ACC112 (cell line): ENCODE measurements around the gene MAF.

Experiments
- H2AFZ ChIP-seq: fragments of 200-600 bp; sonication (generic); one replicate; pipeline ENCODE4 v1.6.0; 2017; ENCODE audit warnings: antibody characterized with exemption, low read length; ENCODE audit not compliant: unreplicated experiment
- H3K27ac ChIP-seq: fragments of 200-600 bp; sonication (generic); 2 replicates; pipeline ENCODE4 v1.5.1; 2014; ENCODE audit warnings: low read depth, mild to moderate bottlenecking, antibody characterized with exemption, low read length, moderate library complexity
- H3K27me3 ChIP-seq: fragments of 200-600 bp; sonication (generic); 2 replicates; pipeline ENCODE4 v1.6.1; 2014; ENCODE audit warnings: mild to moderate bottlenecking, antibody characterized with exemption, low read length, moderate library complexity, mixed read lengths; ENCODE audit not compliant: insufficient read depth
- H3K36me3 ChIP-seq: fragments of 200-600 bp; sonication (generic); 2 replicates; pipeline ENCODE4 v1.6.1; 2016; ENCODE audit warnings: mild to moderate bottlenecking, antibody characterized with exemption, low read length, moderate library complexity, mixed read lengths; ENCODE audit not compliant: insufficient read depth
- H3K4me1 ChIP-seq: fragments of 200-600 bp; sonication (generic); one replicate; pipeline ENCODE4 v1.6.1; 2016; ENCODE audit warnings: low read length, mixed read lengths; ENCODE audit not compliant: insufficient read depth, unreplicated experiment, control insufficient read depth
- H3K4me3 ChIP-seq: fragments of 200-600 bp; sonication (generic); 2 replicates; pipeline ENCODE4 v1.5.1; 2014; ENCODE audit warnings: mild to moderate bottlenecking, low read depth, low read length
- H3K79me2 ChIP-seq: fragments of 200-600 bp; sonication (generic); one replicate; pipeline ENCODE4 v1.6.0; 2016; ENCODE audit warnings: low read length; ENCODE audit not compliant: control insufficient read depth, unreplicated experiment, insufficient read depth

MAF gene

GRCh38 chr16:79589601-79590102 is 10.9 kb downstream of the MAF start:
- Histone ChIP-seq H3K27ac (no peak overlapping the region), H3K36me3 (no peaks in the 10 kb centered on the region), H3K27me3 (peaks cover 25% of the 10 kb centered on the region), H2AFZ (no peak overlapping the region), H3K79me2 (no peaks in the 10 kb centered on the region), H3K4me3 (no peak overlapping the region), H3K4me1 (no peaks in the 10 kb centered on the region)

- Histone ChIP-seq H3K27me3 (peaks cover 29% of the 10 kb centered on the region), H3K79me2 (no peaks in the 10 kb centered on the region), H3K4me3 (no peak overlapping the region), H2AFZ (no peak overlapping the region), H3K27ac (no peak overlapping the region), H3K4me1 (no peaks in the 10 kb centered on the region), H3K36me3 (no peaks in the 10 kb centered on the region)
These were observed 12.6 kb downstream of the MAF start for GRCh38 chr16:79587897-79588296.

- H3K36me3 ChIP-seq, result no peaks in the 10 kb centered on the region
- H3K27me3 ChIP-seq, result peaks cover 29% of the 10 kb centered on the region
- H3K27ac ChIP-seq, result no peak overlapping the region
- no peaks in the 10 kb centered on the region for H3K79me2 ChIP-seq
- H3K4me1 ChIP-seq, result no peaks in the 10 kb centered on the region
- H2AFZ ChIP-seq, result no peak overlapping the region
- no peak overlapping the region for H3K4me3 ChIP-seq
These were observed 13.2 kb downstream of the MAF start for GRCh38 chr16:79587296-79587695.

GRCh38 chr16:79582789-79583188 is 17.7 kb downstream of the MAF start:
- H3K79me2 ChIP-seq, result no peaks in the 10 kb centered on the region
- H3K27ac ChIP-seq, result no peak overlapping the region
- no peak overlapping the region for H3K4me3 ChIP-seq
- peaks cover 11% of the 10 kb centered on the region; the same call in 1 of the 2 replicates for H3K27me3 ChIP-seq
- no peaks in the 10 kb centered on the region for H3K36me3 ChIP-seq
- H3K4me1 ChIP-seq, result no peaks in the 10 kb centered on the region
- H2AFZ ChIP-seq, result no peak overlapping the region

GRCh38 chr16:79580453-79581191 is 19.9 kb downstream of the MAF start:
- no peaks in the 10 kb centered on the region for H3K4me1 ChIP-seq
- peaks cover 11% of the 10 kb centered on the region; the same call in 1 of the 2 replicates for H3K27me3 ChIP-seq
- no peak overlapping the region for H3K27ac ChIP-seq
- H3K79me2 ChIP-seq, result no peaks in the 10 kb centered on the region
- no peak overlapping the region for H3K4me3 ChIP-seq
- no peaks in the 10 kb centered on the region for H3K36me3 ChIP-seq
- H2AFZ ChIP-seq, result no peak overlapping the region

- H3K79me2 ChIP-seq, result no peaks in the 10 kb centered on the region
- H3K4me1 ChIP-seq, result no peaks in the 10 kb centered on the region
- H3K36me3 ChIP-seq, result no peaks in the 10 kb centered on the region
- no peak overlapping the region for H2AFZ ChIP-seq
- no peaks in the 10 kb centered on the region for H3K27me3 ChIP-seq
- no peak overlapping the region for H3K27ac ChIP-seq
- no peak overlapping the region for H3K4me3 ChIP-seq
These were observed 23.9 kb downstream of the MAF start for GRCh38 chr16:79576602-79577001.

GRCh38 chr16:79573884-79574283 is 26.7 kb downstream of the MAF start:
- Histone ChIP-seq H3K36me3 (no peaks in the 10 kb centered on the region), H2AFZ (no peak overlapping the region), H3K4me3 (no peak overlapping the region), H3K27me3 (no peaks in the 10 kb centered on the region; the same call in 1 of the 2 replicates), H3K27ac (no peak overlapping the region), H3K4me1 (no peaks in the 10 kb centered on the region), H3K79me2 (no peaks in the 10 kb centered on the region)

- H3K27ac ChIP-seq, result no peak overlapping the region
- H3K27me3 ChIP-seq, result no peaks in the 10 kb centered on the region; the same call in 1 of the 2 replicates
- no peaks in the 10 kb centered on the region for H3K4me1 ChIP-seq
- no peak overlapping the region for H3K4me3 ChIP-seq
- no peak overlapping the region for H2AFZ ChIP-seq
- no peaks in the 10 kb centered on the region for H3K79me2 ChIP-seq
- H3K36me3 ChIP-seq, result no peaks in the 10 kb centered on the region
These were observed 27.5 kb downstream of the MAF start for GRCh38 chr16:79573071-79573470.

- Histone ChIP-seq H3K4me3 (no peak overlapping the region), H2AFZ (no peak overlapping the region), H3K27me3 (no peaks in the 10 kb centered on the region; the same call in 1 of the 2 replicates)
These were observed 28.5 kb downstream of the MAF start for GRCh38 chr16:79571903-79572535.

GRCh38 chr16:79571065-79571902 is 29.3 kb downstream of the MAF start:
- no peak overlapping the region for H3K27ac ChIP-seq
- H3K27me3 ChIP-seq, result no peaks in the 10 kb centered on the region; the same call in 1 of the 2 replicates
- no peak overlapping the region for H2AFZ ChIP-seq

More at GRCh38 chr16:79571903-79572535, 28.5 kb downstream of the MAF start:
- H3K79me2 ChIP-seq, result no peaks in the 10 kb centered on the region
- no peak overlapping the region for H3K27ac ChIP-seq
- no peaks in the 10 kb centered on the region for H3K4me1 ChIP-seq
- H3K36me3 ChIP-seq, result no peaks in the 10 kb centered on the region

More at GRCh38 chr16:79571065-79571902, 29.3 kb downstream of the MAF start:
- Histone ChIP-seq H3K4me3 (peak overlapping the region; percentile 34; the same call in 1 of the 2 replicates), H3K4me1 (no peaks in the 10 kb centered on the region), H3K36me3 (no peaks in the 10 kb centered on the region), H3K79me2 (no peaks in the 10 kb centered on the region)
